NCI-H1048 (cell line): ENCODE measurements around the gene TNFSF15.

ENCODE experiments used
- DNase-seq: peaks from one replicate; lab custom pipeline; 2025; lab: John Stamatoyannopoulos, UW

The TNFSF15 gene

DNA sequence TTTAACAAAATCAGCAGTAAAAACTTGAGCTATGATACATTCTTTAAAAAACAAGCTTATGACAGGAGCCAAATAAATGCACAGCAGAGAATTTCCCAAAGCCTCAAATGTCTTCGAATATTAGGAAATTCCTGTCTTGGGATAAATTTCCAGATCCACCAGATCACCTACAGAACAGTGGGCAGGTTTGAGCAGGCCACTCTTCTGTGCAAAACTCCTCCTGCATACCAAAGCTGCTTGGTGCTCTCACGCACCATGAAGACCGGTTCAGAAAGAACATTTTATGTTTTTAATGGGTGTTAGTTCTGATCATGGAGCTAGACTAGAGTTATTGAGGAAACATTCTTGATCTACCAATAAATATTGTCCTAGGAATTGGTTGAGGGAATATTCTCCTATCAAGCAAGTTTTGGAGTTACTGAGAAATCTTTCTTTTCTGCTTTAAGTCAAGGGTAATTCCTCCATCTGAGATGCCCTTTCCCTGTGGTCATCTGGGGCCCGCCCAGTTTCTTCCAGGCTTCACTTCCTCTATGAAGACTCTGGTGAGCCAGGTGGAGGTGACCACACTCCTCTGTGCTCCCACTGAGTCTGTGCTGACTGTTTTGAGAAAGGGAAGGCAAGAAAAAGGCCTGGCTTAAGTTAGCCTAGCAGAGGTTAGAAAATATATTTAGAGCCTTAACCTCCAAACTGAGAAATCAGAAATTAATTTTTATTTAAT lies 17.9 kb downstream of the TNFSF15 start:
- no peak for DNase-seq

GRCh38 chr9:114787214-114787613 lies 18.6 kb downstream of the TNFSF15 start:
- no peak for DNase-seq

GRCh38 chr9:114785866-114786650 lies 19.8 kb downstream of the TNFSF15 start:
- no peak for DNase-seq

DNA sequence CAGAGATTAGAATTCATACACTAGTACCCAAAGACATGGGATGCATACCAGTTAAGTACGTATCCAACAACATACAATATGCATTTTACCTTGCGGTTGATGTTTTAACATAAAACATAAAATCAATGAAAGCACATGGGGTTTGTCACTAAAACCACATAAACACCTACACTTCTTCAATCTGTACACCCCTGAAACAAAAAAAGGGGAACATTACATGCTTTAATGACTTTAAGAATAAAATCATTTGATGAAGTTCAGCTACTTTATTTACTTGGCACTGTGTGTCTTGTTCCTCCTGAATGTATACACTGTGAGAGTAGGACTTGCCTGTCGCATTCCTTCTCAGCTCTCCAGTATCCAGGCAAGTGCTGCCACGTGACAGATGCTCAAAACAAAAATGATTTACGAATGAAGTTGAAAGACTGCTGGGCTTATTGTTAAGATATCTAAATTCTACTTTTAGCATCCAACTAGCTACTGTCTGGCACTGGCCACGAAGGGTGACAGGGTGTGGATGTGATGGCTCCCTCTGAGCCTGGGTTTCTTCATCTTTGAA lies 21.0 kb downstream of the TNFSF15 start:
- DNase-seq = no peak

- no peak for DNase-seq
Measured at GRCh38 chr9:114782586-114782985, 23.3 kb downstream of the TNFSF15 start.

DNA sequence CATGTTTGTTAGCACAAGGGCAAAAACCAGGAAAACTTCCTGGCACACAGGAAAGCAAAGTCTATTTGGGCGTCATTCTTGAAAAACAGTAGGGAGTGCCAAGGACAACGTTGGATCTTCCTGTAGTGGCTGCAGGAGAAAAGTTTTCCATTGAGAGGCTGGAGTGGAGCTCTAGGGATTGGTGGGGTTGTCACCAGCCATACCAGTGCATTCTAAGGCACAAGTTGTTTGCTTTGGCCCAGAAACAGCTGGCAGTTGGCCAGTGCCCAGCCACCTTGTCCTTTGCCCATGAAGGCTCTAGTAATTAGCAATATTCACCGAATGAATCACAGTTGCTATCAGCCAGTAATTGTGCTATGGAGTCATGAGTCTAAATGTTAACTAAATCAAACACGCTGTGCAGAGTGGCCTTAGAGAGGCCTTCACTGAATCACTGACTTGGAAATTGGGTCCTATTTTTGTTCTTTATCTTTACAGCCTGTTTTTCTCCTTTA lies 26.4 kb downstream of the TNFSF15 start:
- no peak for DNase-seq

DNA sequence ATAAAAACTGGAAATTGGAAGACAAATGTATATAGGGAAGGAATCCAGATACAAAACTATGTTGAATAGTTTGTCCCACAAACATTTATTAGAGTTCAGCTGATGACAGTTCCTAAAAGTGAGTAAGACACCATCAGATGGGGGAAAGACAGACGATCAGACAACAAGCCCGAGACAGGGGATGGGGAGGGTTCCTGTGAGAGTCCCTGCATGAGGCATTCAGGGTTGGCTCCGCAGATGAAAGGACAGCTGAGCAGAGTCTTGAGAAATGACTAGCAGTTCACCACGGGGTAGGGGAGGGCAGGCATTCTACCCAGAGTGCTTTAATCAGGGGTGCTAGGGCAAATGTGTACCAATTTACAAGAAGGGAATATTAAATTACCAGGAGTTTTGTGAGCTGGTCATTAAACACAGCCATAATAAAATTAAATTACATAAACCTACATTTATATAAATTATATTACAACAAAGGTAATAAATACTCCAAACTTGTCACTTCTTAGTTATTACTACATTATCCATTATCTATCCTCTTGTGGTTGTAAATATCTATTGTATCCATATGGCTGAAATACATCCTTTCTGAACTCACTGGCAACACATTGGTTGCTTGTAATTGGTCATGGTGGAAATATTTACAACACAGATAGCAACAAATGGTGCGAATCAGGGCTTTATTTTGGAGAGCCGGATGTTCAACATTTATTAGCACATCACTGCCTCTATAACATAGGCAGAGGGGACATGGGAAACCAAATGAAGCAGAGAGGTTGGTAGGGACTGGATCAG lies 27.8 kb downstream of the TNFSF15 start:
- no peak for DNase-seq

DNA sequence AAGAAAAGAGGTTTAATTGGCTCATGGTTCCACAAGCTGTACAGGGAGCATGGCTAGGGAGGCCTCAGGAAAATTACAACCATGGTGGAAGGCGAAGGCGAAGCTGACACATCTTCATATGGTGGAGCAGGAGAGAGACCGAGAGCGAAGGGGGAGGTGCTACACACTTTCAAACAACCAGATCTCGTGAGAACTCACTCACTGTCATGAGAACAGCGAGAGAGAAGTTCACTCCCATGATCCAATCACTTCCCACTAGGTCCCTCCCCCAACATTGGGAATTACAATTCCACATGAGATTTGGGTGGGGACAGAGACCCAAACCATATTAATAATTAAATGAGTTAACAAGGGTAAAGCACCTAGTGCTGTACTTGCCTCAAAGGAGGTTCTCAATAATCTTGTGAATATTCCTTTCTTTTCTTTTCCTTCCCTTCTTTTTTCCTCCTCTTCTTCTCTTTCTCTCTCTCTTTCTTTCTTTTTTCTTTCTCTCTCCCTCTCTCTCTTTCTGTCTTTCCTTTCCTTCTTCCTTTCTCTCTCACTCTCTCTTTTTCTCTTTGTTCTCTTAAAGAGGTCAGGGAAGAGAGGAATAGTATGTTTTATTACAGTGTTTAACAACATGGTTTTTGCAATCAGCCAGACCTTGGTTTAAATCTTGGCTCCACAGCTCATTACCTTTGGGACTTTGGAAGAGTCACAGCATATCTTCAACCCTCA lies 29.0 kb downstream of the TNFSF15 start:
- no peak for DNase-seq

GRCh38 chr9:114775981-114776380 lies 29.9 kb downstream of the TNFSF15 start:
- no peak for DNase-seq

- DNase-seq = no peak
Measured at GRCh38 chr9:114775121-114775520, 30.7 kb downstream of the TNFSF15 start.

DNA sequence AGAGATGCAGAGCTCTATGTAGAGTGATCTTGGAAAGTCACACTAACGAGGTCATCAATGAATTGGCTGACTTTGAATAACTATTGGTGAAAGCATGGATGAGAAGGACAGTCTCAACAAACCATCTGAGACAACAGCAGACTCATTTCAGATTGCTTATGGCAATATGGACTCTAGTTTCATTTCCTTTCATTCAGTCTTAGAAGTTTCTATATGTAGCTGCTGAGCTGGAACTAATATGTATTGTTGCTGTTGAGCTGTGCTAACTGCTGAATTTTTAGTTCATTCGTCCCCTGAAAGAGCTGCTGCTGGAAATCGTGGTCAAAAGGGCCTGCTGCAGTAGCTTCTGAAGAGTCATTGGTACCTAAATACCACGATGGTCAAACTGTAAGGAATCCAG lies 31.3 kb downstream of the TNFSF15 start:
- DNase-seq = no peak

DNA sequence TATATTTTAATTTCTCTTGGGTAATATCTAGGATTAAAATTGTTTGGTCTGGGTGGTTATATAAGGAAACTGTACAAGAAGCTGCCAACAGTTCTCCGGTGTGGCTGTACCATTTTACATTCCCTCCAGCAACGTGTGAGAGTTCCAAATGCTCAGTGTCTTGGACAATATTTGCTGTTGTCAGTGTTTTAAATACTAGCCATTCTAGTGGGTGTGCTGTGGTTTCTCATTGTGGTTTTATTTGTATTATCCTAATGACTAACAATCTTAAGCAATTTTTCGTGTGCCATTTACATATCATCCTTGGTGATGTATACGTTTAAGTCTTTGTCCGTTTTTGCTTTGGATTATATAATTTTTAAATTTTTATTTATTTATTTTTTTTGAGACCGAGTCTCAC lies 34.0 kb downstream of the TNFSF15 start:
- DNase-seq = no peak

- no peak for DNase-seq
Measured at GRCh38 chr9:114770991-114771390, 34.8 kb downstream of the TNFSF15 start.

DNA sequence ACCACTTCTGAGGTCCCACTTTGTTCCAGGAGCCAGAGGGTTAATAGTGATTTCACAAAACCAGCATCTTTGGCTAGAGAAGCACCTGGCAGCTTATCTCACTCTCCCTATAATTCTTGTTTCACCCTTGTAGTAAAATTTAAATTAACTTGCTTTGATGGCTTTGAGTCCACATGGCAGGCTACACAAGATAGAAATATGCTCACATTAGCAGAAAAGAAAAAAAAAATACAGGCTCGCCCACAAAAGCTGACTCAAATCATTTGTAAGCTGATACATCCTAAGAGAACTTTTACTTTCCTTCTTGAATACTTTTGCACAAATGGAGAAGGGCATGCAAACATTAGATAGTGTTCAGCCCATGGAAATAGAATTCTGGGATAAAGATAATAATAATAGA lies 36.2 kb downstream of the TNFSF15 start:
- DNase-seq = no peak

DNA sequence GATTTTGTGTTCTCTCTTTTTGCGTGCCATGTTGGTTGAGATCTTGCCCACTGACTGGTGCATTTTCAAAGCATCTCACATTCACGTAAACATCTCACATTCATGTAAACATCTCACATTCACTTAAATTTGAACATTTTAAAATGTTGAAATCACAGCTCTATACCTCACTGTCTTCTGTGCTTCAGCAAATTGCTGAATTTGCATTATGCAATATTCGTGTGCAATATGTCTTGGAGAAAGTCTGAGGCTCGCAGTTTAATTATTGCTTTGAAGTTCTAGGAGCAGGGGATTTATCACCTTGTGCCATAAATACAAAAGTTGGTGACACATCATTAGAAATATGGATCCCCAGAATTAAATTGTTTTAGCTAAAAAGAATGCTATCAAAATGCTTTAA lies 42.6 kb downstream of the TNFSF15 start:
- no peak for DNase-seq

DNA sequence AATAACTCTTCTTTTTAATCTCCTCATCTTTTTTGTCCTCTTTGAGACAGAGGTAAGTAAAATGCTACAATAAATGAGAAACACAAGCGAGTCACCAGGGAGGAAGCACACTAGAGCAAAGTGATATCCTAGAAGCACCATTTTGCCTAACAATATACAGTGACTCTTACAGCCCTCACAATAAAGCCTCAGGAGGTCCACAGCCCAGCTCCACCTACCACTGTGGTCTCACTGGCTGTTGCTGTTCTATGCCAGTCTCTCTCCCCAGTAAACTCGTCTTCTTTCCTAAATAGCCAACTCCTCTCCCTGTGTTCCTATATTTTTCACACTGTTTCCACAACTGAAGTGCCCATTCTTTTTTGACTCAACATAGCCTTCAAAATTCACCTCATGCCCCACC lies 44.3 kb downstream of the TNFSF15 start:
- no peak for DNase-seq

DNA sequence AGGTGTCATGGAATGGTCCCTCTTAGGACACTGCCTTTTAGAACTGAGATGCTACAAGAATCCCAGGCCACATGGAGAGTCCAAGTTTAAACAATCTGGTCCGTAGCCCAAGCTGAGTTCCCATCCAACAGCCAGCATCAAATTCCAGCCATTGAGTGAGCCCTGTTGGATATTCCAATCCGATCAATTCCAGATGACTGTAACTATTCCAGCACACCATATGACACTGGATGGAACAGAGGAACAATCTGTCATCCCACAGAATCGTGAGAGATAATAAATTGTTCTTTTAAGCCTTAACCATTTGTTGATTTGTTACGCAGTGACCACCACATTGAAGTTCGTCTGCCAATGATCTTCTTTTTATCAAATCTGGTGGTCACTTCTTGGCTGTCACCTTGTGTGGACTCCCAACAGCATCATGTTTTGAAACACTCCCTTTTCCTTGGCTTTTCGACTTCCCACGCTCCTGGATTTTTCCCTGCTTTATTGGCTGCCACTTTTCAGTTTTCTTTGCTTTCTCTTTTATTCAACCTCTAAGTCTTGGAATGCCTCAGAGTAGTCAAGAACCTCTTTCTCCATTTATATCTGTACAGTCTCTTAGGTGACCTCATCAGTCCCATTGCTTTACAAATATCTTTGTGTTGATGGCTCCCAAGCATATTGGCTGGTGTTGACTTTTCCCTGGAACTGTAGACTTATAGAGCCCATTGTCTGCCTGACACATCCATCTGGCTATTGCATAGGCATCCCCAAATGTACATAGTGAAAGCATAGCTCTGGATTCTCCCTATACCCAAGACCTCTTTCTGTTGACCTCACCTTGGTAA lies 46.1 kb downstream of the TNFSF15 start:
- DNase-seq = no peak

DNA sequence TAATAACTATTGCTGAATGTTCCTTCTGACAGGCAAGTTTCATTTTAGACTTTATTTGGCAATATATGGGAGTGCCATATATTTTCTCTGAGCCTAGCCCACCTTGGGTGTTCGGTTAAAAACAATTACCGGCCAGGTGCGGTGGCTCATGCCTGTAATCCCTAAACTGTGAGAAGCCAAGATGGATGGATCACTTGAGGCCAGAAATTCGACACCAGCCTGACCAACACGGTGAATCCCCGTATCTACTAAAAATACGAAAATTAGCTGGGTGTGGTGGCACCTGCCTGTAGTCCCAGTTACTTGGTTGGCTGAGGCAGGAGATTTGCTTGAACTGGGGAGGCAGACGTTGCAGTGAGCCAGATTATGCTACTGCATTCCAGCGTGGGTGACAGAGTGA lies 47.9 kb downstream of the TNFSF15 start:
- no peak for DNase-seq

GRCh38 chr9:114757395-114757794 lies 48.4 kb downstream of the TNFSF15 start:
- no peak for DNase-seq

DNA sequence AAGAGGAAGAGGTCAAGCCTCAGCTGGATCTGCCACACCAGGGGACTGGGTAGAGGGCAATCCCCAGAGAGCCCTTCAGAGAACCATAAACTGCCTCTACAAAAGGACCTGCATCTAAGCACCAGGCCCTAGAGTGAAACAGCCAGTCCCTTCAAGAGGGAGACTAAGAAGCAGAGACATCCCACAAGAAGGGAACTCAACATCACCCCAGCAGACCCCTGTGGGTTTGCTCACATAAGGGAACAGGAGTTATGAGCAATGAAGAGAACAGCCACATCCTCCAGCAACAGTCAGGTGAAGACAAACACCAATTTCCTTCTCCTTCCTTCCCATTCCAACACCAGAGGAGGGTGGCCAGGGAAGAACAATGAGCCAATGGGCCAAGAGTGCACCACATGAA lies 48.9 kb downstream of the TNFSF15 start:
- no peak for DNase-seq

DNA sequence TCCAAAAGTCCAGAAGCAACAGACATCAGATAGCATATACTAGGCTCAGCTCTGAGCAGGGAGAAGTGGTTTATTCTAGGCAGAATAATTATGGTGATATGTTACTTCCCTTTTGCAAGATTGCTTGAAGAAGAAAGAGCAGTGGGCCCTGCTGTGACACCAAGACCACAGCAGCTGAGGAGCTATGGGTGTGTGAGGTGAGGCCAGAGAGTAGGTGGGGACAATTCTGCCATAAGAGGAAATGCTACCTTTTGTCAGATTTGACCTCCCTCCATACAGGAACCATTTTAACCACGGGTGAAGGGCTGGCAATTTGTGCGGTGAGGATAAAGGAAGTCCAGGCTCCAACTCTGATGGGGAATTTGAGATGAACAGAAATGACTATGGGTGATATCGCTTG lies 51.3 kb downstream of the TNFSF15 start:
- no peak for DNase-seq
